Esophagus squamous epithelium (tissue), 4 donors: ENCODE data around the gene KLHL14.

Source experiments
- POLR2A ChIP-seq, 4 donors: fragments of 450-650 bp; IDR thresholded peaks; one replicate each; pipeline ENCODE4 v1.6.1; 2017; ENCODE audit warnings: antibody characterized with exemption in 4 of 4, mild to moderate bottlenecking in 4 of 4, moderate library complexity in 3 of 4
- TF ChIP-seq, protein P1 (sequence below), 6 experiments: fragments of 450-650 bp in 4 of 6; fragments of 200-600 bp in 2 of 6; sonication (generic) in 2 of 6; IDR thresholded peaks; one replicate each; pipeline ENCODE4 v1.5.1; 2016 to 2019; ENCODE audit warnings: antibody characterized with exemption in 6 of 6, mild to moderate bottlenecking in 4 of 6, moderate library complexity in 4 of 6

DNA sequence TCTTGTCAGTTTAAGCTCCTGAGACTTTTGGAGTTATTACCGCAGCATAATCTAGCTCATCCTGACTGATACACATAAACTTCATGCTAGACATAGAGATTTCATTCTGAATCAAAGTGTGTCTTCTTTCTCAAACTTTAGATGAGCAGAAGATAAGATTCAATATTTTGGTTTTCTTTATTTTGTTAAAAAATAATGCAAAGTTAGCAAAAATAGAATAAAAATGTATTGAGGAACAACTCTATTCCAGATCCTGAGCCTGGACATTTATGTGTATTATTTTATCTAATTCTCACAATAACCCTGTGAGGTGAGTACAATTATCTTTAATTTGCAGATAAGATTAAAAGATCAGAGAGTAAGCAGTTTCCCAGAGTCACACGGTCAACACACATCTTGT, 38.4 kb downstream of the KLHL14 start:
- TF ChIP-seq, protein P1, sequence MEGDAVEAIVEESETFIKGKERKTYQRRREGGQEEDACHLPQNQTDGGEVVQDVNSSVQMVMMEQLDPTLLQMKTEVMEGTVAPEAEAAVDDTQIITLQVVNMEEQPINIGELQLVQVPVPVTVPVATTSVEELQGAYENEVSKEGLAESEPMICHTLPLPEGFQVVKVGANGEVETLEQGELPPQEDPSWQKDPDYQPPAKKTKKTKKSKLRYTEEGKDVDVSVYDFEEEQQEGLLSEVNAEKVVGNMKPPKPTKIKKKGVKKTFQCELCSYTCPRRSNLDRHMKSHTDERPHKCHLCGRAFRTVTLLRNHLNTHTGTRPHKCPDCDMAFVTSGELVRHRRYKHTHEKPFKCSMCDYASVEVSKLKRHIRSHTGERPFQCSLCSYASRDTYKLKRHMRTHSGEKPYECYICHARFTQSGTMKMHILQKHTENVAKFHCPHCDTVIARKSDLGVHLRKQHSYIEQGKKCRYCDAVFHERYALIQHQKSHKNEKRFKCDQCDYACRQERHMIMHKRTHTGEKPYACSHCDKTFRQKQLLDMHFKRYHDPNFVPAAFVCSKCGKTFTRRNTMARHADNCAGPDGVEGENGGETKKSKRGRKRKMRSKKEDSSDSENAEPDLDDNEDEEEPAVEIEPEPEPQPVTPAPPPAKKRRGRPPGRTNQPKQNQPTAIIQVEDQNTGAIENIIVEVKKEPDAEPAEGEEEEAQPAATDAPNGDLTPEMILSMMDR (IDR thresholded peaks at IDR 0.05): no peak
- TF ChIP-seq POLR2A (IDR thresholded peaks at IDR 0.05): no peak
